Activated CD8-positive, alpha-beta memory T cell treated with anti-CD3 and anti-CD28 coated beads for 24 hours (primary cell): ENCODE measurements around the gene CIAO2B.
A peak's percentile ranks its signal among the peaks of the same experiment; 100 is the strongest.
"Not testable (repeated sequence)": the region's sequence is repeated elsewhere in the genome, so short reads cannot be mapped to it uniquely, and the experiment has no call there.

ENCODE experiments used
- DNase-seq: peaks from one replicate; pipeline ENCODE4 v3.0.0-alpha.2; 2020

CIAO2B gene

GRCh38 chr16:66936889-66937554, 2.8 kb upstream of the CIAO2B start:
- no peak for DNase-seq

GRCh38 chr16:66936462-66936861, 2.3 kb upstream of the CIAO2B start:
- no peak for DNase-seq

GRCh38 chr16:66935314-66936011, 1.3 kb upstream of the CIAO2B start, which contains the start of gene CES2:
CES2 (plus strand) TSS chr16:66935516; CDS start chr16:66935636, 120 bp downstream.
- no peak for DNase-seq

- DNase-seq: not testable (repeated sequence)
Observed at GRCh38 chr16:66934839-66935313, 674 bp upstream of the CIAO2B start.

- no peak for DNase-seq
Observed at GRCh38 chr16:66933776-66934137, 445 bp downstream of the CIAO2B start.

GRCh38 chr16:66932076-66932475, 2.1 kb downstream of the CIAO2B start:
- no peak for DNase-seq

- DNase-seq: no peak
Observed at GRCh38 chr16:66931665-66932064, 2.5 kb downstream of the CIAO2B start.

GRCh38 chr16:66930189-66930588, 4.0 kb downstream of the CIAO2B start:
- no peak for DNase-seq

- no peak for DNase-seq
Observed at GRCh38 chr16:66928702-66929388, 5.4 kb downstream of the CIAO2B start.

GRCh38 chr16:66927918-66928649, 6.1 kb downstream of the CIAO2B start:
- no peak for DNase-seq

GRCh38 chr16:66926961-66927436, 7.2 kb downstream of the CIAO2B start:
- no peak for DNase-seq

GRCh38 chr16:66926171-66926947, 7.8 kb downstream of the CIAO2B start:
- DNase-seq: no peak

GRCh38 chr16:66925322-66925840, 8.8 kb downstream of the CIAO2B start, which contains the start of gene RRAD:
RRAD (minus strand) TSS chr16:66925535; CDS start chr16:66925179, 356 bp downstream.
- DNase-seq: no peak

- peak; percentile 76 for DNase-seq
Observed at GRCh38 chr16:66924527-66925321, 9.5 kb downstream of the CIAO2B start.

GRCh38 chr16:66923866-66924265, 10.3 kb downstream of the CIAO2B start:
- no peak for DNase-seq

GRCh38 chr16:66923247-66923731, 10.9 kb downstream of the CIAO2B start:
- no peak for DNase-seq

GRCh38 chr16:66921729-66922450, 12.3 kb downstream of the CIAO2B start:
- DNase-seq: no peak

- DNase-seq: no peak
Observed at GRCh38 chr16:66920924-66921680, 13.1 kb downstream of the CIAO2B start.

GRCh38 chr16:66920299-66920590, 14.0 kb downstream of the CIAO2B start:
- DNase-seq: no peak
